Stimulated activated effector memory CD8-positive, alpha-beta T cell treated with anti-CD3 and anti-CD28 coated beads, Interleukin-12 subunit alpha, Interleukin-12 subunit beta, amount 100 ng/mL, for 72 hours (primary cell): Measurements from ENCODE around the gene DCST2.

ENCODE experiments used
- ATAC-seq: fragments of 150-1000 bp; cut with Tn5 transposase; 2 replicates; pipeline ENCODE4 v1.10.0; 2021
- DNase-seq, 2 donors: peaks; one replicate each; pipeline ENCODE4 v3.0.0; 2021 to 2022; ENCODE audit warnings: low spot score in 2 of 2
- H3K27ac Mint-ChIP-seq: one replicate; pipeline ENCODE4 v1.8.0; 2022; ENCODE audit warnings: mild to moderate bottlenecking, mixed read lengths
- H3K36me3 Mint-ChIP-seq: one replicate; pipeline ENCODE4 v1.8.0; 2022; ENCODE audit warnings: mild to moderate bottlenecking, mixed read lengths
- H3K4me1 Mint-ChIP-seq: one replicate; pipeline ENCODE4 v1.8.0; 2022; ENCODE audit warnings: mixed read lengths
- H3K4me3 Mint-ChIP-seq: one replicate; pipeline ENCODE4 v1.8.0; 2022; ENCODE audit warnings: mild to moderate bottlenecking, mixed read lengths
- H3K9me3 Mint-ChIP-seq: one replicate; pipeline ENCODE4 v1.8.0; 2022; ENCODE audit warnings: mixed read lengths

Gene DCST2

GRCh38 chr1:155073377-155074242, 40.0 kb upstream of the DCST2 start:
- Mint-ChIP-seq H3K27ac (no peak overlapping the region), H3K4me3 (no peak overlapping the region), H3K36me3 (peaks cover 11% of the 10 kb centered on the region), H3K4me1 (peaks cover 16% of the 10 kb centered on the region), H3K9me3 (no peaks in the 10 kb centered on the region)
- ATAC-seq = peak; percentile 3
- no peak for DNase-seq

DNA sequence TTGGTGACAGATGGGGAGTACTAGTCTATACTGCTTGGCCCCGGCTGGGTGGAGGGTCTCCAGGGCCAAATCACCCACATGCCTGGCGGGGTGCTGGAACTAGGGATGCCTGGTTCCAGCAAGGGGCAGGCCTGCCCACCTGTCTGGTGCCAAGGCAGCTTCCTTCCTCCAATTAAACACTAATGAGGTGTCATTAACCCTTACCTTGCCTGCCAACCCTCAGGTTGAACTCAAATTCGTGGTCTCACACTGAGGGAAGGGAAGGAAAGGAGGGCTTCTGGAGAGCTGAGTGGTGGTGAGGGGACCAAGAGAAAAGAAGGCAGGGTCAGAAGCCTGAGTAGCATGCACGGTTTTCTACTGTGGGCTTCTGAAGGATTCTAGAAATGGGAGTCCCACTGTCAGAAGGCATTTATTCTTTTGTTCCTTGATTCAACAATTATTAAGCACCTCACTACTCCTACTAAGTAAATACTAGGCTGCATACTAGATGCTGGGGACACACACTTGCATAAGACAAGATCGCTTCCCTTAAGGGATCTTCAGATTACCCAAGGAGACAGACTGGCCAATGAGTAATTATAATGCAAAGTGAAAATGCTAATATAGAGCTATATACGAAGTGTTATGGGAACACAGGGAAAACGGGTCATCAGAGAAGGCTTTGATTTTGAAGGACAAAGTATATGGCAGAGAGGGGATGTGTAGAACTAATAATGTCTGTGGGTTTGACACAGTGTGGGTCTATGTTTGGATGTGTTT, 39.1 kb upstream of the DCST2 start:
- DNase-seq (no peak), ATAC-seq (no peak)
- Mint-ChIP-seq H3K9me3 (no peaks in the 10 kb centered on the region), H3K27ac (no peak overlapping the region), H3K4me1 (peaks cover 16% of the 10 kb centered on the region), H3K36me3 (peaks cover 20% of the 10 kb centered on the region), H3K4me3 (no peak overlapping the region)

- peaks cover 16% of the 10 kb centered on the region for H3K4me1 Mint-ChIP-seq
- H3K36me3 Mint-ChIP-seq = peaks cover 28% of the 10 kb centered on the region
- H3K4me3 Mint-ChIP-seq = peak overlapping the region; percentile 39
- DNase-seq (no peak), ATAC-seq (no peak)
- no peak overlapping the region for H3K27ac Mint-ChIP-seq
- H3K9me3 Mint-ChIP-seq = no peaks in the 10 kb centered on the region
These were observed 38.1 kb upstream of the DCST2 start for GRCh38 chr1:155071701-155072100.

GRCh38 chr1:155070721-155071569, 37.4 kb upstream of the DCST2 start:
- H3K9me3 Mint-ChIP-seq = no peaks in the 10 kb centered on the region
- peaks cover 16% of the 10 kb centered on the region for H3K4me1 Mint-ChIP-seq
- no peak overlapping the region for H3K27ac Mint-ChIP-seq
- ATAC-seq = peak; percentile 87
- peaks cover 28% of the 10 kb centered on the region for H3K36me3 Mint-ChIP-seq
- peak in 1 of 2 donors; percentile 75 for DNase-seq
- H3K4me3 Mint-ChIP-seq = peak overlapping the region; percentile 39

GRCh38 chr1:155070158-155070621, 36.6 kb upstream of the DCST2 start:
- Mint-ChIP-seq H3K36me3 (peaks cover 28% of the 10 kb centered on the region), H3K4me3 (peak overlapping the region; percentile 39), H3K4me1 (peaks cover 16% of the 10 kb centered on the region), H3K9me3 (no peaks in the 10 kb centered on the region), H3K27ac (no peak overlapping the region)
- no peak for DNase-seq
- no peak for ATAC-seq

DNA sequence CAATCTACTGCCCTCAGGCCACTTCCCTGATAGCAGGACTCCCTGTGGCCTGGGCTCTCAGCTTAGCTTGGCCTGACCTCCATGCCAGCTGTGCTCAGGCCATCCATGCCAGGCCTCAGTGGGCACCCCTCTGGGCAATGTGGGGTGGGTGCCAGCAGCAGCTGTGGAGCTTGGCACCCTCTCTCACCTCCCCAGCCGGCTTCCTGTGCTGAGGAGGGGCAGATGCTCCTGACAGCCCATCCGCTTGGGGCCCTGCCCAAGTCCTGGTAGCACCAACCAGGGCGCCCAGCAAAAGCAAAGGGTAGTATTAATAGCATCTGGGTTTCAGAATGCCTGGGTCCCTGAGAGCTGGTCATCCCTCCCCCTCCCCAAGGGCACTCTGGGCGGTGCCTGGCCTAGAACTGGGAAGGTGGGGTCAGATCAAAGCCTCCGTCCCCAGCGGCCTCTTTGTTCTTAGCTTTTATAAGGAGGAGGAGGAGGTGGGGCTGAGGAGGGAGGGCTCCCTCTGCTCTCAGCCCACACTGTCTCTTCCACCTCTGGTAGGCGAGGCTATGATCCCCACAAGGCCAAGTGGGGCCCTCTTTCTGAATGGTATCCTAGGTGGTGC, 36.1 kb upstream of the DCST2 start:
- H3K4me3 Mint-ChIP-seq = no peak overlapping the region
- H3K36me3 Mint-ChIP-seq = peaks cover 28% of the 10 kb centered on the region
- ATAC-seq (no peak), DNase-seq (no peak)
- H3K9me3 Mint-ChIP-seq = no peaks in the 10 kb centered on the region
- H3K4me1 Mint-ChIP-seq = peaks cover 19% of the 10 kb centered on the region
- H3K27ac Mint-ChIP-seq = no peak overlapping the region

- no peak for ATAC-seq
- Mint-ChIP-seq H3K4me3 (no peak overlapping the region), H3K36me3 (peaks cover 28% of the 10 kb centered on the region), H3K4me1 (peaks cover 28% of the 10 kb centered on the region), H3K9me3 (no peaks in the 10 kb centered on the region), H3K27ac (no peak overlapping the region)
- DNase-seq = no peak
These were observed 35.0 kb upstream of the DCST2 start for GRCh38 chr1:155068599-155068998.

DNA sequence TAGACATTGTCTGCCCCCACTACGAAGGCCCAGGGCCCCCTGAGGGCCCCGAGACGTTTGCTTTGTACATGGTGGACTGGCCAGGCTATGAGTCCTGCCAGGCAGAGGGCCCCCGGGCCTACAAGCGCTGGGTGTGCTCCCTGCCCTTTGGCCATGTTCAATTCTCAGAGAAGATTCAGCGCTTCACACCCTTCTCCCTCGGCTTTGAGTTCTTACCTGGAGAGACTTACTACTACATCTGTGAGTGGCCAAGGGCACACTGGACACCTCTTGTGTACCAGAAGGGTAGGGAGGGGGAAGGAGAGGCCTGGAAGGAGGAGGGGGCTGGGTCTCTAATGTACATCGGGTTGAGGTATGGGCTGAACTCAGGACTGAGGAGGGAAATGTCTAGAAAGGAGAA, 33.2 kb upstream of the DCST2 start:
- Mint-ChIP-seq H3K36me3 (peaks cover 23% of the 10 kb centered on the region), H3K9me3 (no peaks in the 10 kb centered on the region), H3K4me1 (peaks cover 36% of the 10 kb centered on the region), H3K27ac (no peak overlapping the region), H3K4me3 (no peak overlapping the region)
- ATAC-seq = no peak
- DNase-seq = no peak

GRCh38 chr1:155064832-155065429, 31.4 kb upstream of the DCST2 start:
- ATAC-seq = no peak
- Mint-ChIP-seq H3K9me3 (no peaks in the 10 kb centered on the region), H3K36me3 (peaks cover 27% of the 10 kb centered on the region), H3K27ac (peak overlapping the region; percentile 5), H3K4me3 (peak overlapping the region; percentile 73), H3K4me1 (peaks cover 36% of the 10 kb centered on the region)
- DNase-seq = no peak

GRCh38 chr1:155064111-155064831, 30.7 kb upstream of the DCST2 start:
- peaks cover 27% of the 10 kb centered on the region for H3K36me3 Mint-ChIP-seq
- H3K9me3 Mint-ChIP-seq = no peaks in the 10 kb centered on the region
- H3K4me1 Mint-ChIP-seq = peaks cover 36% of the 10 kb centered on the region
- peak overlapping the region; percentile 73 for H3K4me3 Mint-ChIP-seq
- DNase-seq = peak in 1 of 2 donors; percentile 60
- H3K27ac Mint-ChIP-seq = peak overlapping the region; percentile 5
- ATAC-seq = peak; percentile 43

DNA sequence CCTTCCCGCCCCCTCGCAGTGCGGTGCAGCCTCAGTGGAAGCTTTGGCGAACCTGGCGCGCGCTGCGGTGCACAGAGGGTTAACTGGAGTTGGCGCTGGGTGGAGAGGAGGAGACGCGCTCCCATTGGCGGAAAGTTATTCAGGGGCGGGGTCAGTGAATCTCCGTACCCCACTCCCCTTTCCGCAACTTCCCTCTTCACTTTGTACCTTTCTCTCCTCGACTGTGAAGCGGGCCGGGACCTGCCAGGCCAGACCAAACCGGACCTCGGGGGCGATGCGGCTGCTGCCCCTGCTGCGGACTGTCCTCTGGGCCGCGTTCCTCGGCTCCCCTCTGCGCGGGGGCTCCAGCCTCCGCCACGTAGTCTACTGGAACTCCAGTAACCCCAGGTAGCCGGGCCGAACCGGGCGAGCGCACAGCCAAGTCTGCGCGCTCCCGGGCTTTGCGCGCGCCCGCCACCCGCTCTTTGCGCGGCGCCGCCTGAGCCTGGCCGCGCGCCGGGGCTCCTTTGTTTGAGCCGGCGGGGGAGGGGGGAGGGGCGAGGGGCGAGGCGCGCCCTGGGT, 30.0 kb upstream of the DCST2 start, which contains the start of gene EFNA4:
Gene EFNA4 (plus strand): TSS at position 191 of the 561 bp plus-strand sequence. CDS start 84 bp downstream, at position 275.
- Mint-ChIP-seq H3K27ac (peak within 1 kb of the TSS; percentile 71), H3K4me3 (peak within 1 kb of the TSS; percentile 73), H3K4me1 (peaks cover 36% of the 10 kb centered on the region), H3K36me3 (peaks cover 24% of the 10 kb centered on the region), H3K9me3 (no peaks in the 10 kb centered on the region)
- DNase-seq (peak; percentile 56 to 88), ATAC-seq (peak; percentile 86)

- Mint-ChIP-seq H3K4me1 (peaks cover 36% of the 10 kb centered on the region), H3K9me3 (no peaks in the 10 kb centered on the region), H3K36me3 (peaks cover 19% of the 10 kb centered on the region), H3K27ac (peak overlapping the region; percentile 71), H3K4me3 (peak overlapping the region; percentile 73)
- DNase-seq = peak; percentile 78 to 91
- ATAC-seq = peak; percentile 58
These were observed 29.3 kb upstream of the DCST2 start for GRCh38 chr1:155062702-155063411.

- ATAC-seq = no peak
- H3K4me3 Mint-ChIP-seq = peak overlapping the region; percentile 73
These were observed 28.6 kb upstream of the DCST2 start for GRCh38 chr1:155062151-155062686.

More at GRCh38 chr1:155062151-155062686, 28.6 kb upstream of the DCST2 start:
- Mint-ChIP-seq H3K9me3 (no peaks in the 10 kb centered on the region), H3K4me1 (peaks cover 36% of the 10 kb centered on the region), H3K27ac (no peak overlapping the region), H3K36me3 (peaks cover 19% of the 10 kb centered on the region)
- no peak for DNase-seq
